ENCODE data around the gene POLR2M. TPM values are rescaled to one million over a fixed set of nuclear protein-coding genes. Genes with fewer than 3 reads are reported as not detected.

The POLR2M gene
- total and polyA plus RNA-seq, 2 experiments from 2014 or later: 19.6 to 46.3 TPM

GRCh38 chr15:57681011-57681410 is 25.5 kb upstream of the POLR2M start (continued):
- TF ChIP-seq POLR2AphosphoS5 (IDR thresholded peaks at IDR 0.05; ENCODE audit: low read depth) (no peak), REST (IDR thresholded peaks at IDR 0.05; ENCODE audit: unreplicated experiment) (no peak), ZNF114 (CRISPR knock-in tag; IDR thresholded peaks at IDR 0.05) (no peak), ZNF331 (CRISPR knock-in tag; IDR thresholded peaks at IDR 0.05; ENCODE audit: low read depth) (no peak), EZH2 (IDR thresholded peaks at IDR 0.05; ENCODE audit: low read depth, unreplicated experiment) (no peak)

DNA sequence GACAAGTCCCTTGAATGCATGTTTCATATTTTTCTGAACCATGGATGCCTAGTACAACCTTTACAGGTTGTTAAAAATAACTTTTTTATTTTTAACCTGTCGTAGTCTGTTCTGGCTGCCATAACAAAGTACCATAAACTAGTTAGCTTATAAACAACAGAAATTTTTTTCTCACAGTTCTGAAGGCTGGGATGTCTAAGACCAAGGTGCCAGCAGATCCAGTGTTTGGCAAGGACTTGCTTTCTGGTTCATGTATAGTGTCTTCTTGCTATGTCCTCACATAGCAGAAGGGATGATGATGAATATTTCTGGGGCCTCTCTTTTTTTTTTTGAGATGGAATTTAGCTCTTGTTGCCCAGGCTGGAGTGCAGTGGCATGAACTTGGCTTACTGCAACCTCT is 23.0 kb upstream of the POLR2M start:
- H3K4me1 Mint-ChIP-seq: peaks cover 3% of the 10 kb centered on the region; the same call in 1 of the 3 replicates
- peaks cover 11% of the 10 kb centered on the region; the same call in 1 of the 2 replicates for H3K9me2 ChIP-seq (ENCODE audit: insufficient read depth)

DNA sequence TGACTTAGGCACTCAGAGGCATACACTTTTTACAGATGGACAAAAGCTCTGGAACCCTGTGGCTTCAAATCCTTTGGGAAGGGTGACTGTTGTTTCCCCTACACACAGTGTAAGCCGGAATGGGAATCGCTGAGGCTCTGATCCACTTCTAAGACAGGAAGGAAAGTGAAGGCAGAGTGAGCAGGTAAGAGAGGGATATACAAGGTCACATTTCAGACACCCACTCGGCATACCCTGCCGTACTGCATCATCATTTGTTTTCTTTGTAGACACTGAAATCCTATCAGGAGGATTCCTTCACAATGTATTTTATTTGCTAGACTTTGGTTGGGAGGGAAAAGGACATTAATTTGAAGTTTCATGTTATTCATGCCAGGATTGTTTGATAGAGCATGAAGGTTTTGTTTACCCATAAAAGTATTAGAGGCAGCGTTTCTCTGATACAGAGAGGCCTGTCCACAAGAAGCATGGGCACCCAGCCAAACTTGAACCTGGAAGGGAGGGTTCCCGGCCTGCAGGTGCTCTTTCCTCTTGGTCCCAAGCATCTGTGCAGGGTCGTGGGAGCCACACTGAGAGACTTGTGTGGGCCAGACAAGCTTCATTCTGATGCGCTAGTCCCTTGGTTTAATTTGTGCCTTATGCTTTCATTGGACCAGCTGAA is 21.9 kb upstream of the POLR2M start:
- H3K27ac Mint-ChIP-seq: no peak overlapping the region
- H3K36me3 Mint-ChIP-seq (ENCODE audit: low read depth): no peaks in the 10 kb centered on the region
- no peaks in the 10 kb centered on the region for H3K79me2 ChIP-seq (replicated peaks; ENCODE audit: insufficient read depth)
- no peak overlapping the region for H2AFZ ChIP-seq
- no peaks in the 10 kb centered on the region for H3K27me3 ChIP-seq (ENCODE audit: insufficient read depth)
- H3K4me1 ChIP-seq (ENCODE audit: insufficient read depth): no peaks in the 10 kb centered on the region; the same call in 1 of the 2 replicates
- H3K4me3 Mint-ChIP-seq: no peak overlapping the region
- no peak overlapping the region for H3K27ac ChIP-seq (ENCODE audit: low read depth)
- no peaks in the 10 kb centered on the region for H3F3A ChIP-seq (replicated peaks; ENCODE audit: low read depth)
- H4K20me1 ChIP-seq (replicated peaks; ENCODE audit: insufficient read depth): no peaks in the 10 kb centered on the region
- ATAC-seq (no peak), DNase-seq (ENCODE audit: low spot score) (no peak)
- no peaks in the 10 kb centered on the region for H3K9me3 Mint-ChIP-seq
- H3K27me3 Mint-ChIP-seq (ENCODE audit: insufficient read depth, low read depth, poor library complexity): no peaks in the 10 kb centered on the region
- H3K4me2 ChIP-seq: no peak overlapping the region
- H3K9me2 ChIP-seq (ENCODE audit: insufficient read depth): peaks cover 11% of the 10 kb centered on the region; the same call in 1 of the 2 replicates
- no peak overlapping the region for H3K4me3 ChIP-seq
- H3K36me3 ChIP-seq (ENCODE audit: insufficient read depth): no peaks in the 10 kb centered on the region
- H3K4me1 Mint-ChIP-seq: peaks cover 3% of the 10 kb centered on the region; the same call in 1 of the 3 replicates
- TF ChIP-seq ZNF114 (CRISPR knock-in tag; IDR thresholded peaks at IDR 0.05) (no peak), EZH2phosphoT487 (IDR thresholded peaks at IDR 0.05; ENCODE audit: unreplicated experiment) (no peak), POLR2AphosphoS5 (IDR thresholded peaks at IDR 0.05; ENCODE audit: low read depth) (no peak), JUNB (IDR thresholded peaks at IDR 0.05; ENCODE audit: unreplicated experiment) (no peak), STAT1 (IDR thresholded peaks at IDR 0.05; ENCODE audit: unreplicated experiment) (no peak), ZNF331 (CRISPR knock-in tag; IDR thresholded peaks at IDR 0.05; ENCODE audit: low read depth) (no peak), REST (IDR thresholded peaks at IDR 0.05; ENCODE audit: unreplicated experiment) (no peak), EZH2 (IDR thresholded peaks at IDR 0.05; ENCODE audit: low read depth, unreplicated experiment) (no peak)
- TF ChIP-seq, protein P1, sequence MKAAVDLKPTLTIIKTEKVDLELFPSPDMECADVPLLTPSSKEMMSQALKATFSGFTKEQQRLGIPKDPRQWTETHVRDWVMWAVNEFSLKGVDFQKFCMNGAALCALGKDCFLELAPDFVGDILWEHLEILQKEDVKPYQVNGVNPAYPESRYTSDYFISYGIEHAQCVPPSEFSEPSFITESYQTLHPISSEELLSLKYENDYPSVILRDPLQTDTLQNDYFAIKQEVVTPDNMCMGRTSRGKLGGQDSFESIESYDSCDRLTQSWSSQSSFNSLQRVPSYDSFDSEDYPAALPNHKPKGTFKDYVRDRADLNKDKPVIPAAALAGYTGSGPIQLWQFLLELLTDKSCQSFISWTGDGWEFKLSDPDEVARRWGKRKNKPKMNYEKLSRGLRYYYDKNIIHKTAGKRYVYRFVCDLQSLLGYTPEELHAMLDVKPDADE (IDR thresholded peaks at IDR 0.05): no peak

More for the DNA sequence above, 23.0 kb upstream of the POLR2M start:
- ATAC-seq (no peak), DNase-seq (ENCODE audit: low spot score) (no peak)
- H3K36me3 Mint-ChIP-seq (ENCODE audit: low read depth): no peaks in the 10 kb centered on the region
- Histone ChIP-seq H3K27me3 (ENCODE audit: insufficient read depth) (no peaks in the 10 kb centered on the region), H3K4me1 (ENCODE audit: insufficient read depth) (no peaks in the 10 kb centered on the region; the same call in 1 of the 2 replicates), H4K20me1 (replicated peaks; ENCODE audit: insufficient read depth) (no peaks in the 10 kb centered on the region), H2AFZ (no peak overlapping the region), H3F3A (replicated peaks; ENCODE audit: low read depth) (no peaks in the 10 kb centered on the region), H3K79me2 (replicated peaks; ENCODE audit: insufficient read depth) (no peaks in the 10 kb centered on the region), H3K27ac (ENCODE audit: low read depth) (no peak overlapping the region), H3K4me3 (no peak overlapping the region), H3K36me3 (ENCODE audit: insufficient read depth) (no peaks in the 10 kb centered on the region), H3K4me2 (no peak overlapping the region)
- H3K4me3 Mint-ChIP-seq: no peak overlapping the region
- H3K27ac Mint-ChIP-seq: no peak overlapping the region
- H3K9me3 Mint-ChIP-seq: no peaks in the 10 kb centered on the region
- no peak for TF ChIP-seq ZNF114 (CRISPR knock-in tag; IDR thresholded peaks at IDR 0.05)
- no peak for TF ChIP-seq NANOG (IDR thresholded peaks at IDR 0.05; ENCODE audit: borderline replicate concordance)
- no peak for TF ChIP-seq POLR2AphosphoS5 (IDR thresholded peaks at IDR 0.05; ENCODE audit: low read depth)
- TF ChIP-seq CREB1 (CRISPR knock-in tag; IDR thresholded peaks at IDR 0.05; ENCODE audit: low read depth): no peak
- no peak for TF ChIP-seq JUNB (IDR thresholded peaks at IDR 0.05; ENCODE audit: unreplicated experiment)
- TF ChIP-seq EZH2phosphoT487 (IDR thresholded peaks at IDR 0.05; ENCODE audit: unreplicated experiment): no peak
- H3K27me3 Mint-ChIP-seq (ENCODE audit: insufficient read depth, low read depth, poor library complexity): no peaks in the 10 kb centered on the region
